Measurements from ENCODE around the gene GPC6. TPM values are rescaled to one million over a fixed set of nuclear protein-coding genes. Genes with fewer than 3 reads are reported as not detected.

GPC6 gene
- total RNA-seq, 1 experiment from 2014 or later = 0.22 TPM

DNA sequence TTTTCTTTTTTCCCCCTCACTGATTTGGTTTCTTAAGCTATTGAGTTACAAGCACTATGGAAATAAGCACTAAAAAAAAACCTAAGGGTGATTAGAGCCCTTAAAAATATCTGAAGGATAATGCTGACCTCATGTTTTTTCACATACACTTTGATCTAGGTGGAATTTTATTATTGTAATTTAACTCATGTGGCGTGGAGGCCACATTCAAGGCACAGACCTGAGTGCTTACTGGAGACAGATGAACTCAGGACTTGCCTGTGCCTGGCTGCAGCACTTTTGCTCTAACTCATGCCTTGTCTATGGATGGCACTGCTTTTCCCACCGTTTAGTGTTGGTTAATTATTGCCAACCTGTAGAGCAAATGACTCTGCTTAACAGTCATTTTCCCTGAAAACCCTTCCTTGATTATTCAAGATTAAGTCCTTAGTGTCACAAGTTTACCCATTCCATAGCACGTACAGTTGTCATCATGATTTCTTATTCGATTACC, 541.4 kb downstream of the GPC6 start:
- no peaks in the 10 kb centered on the region for H3K36me3 ChIP-seq (ENCODE audit: control insufficient read depth in 1 of 2, insufficient read depth in 2 of 2, low read length in 2 of 2)
- no peaks in the 10 kb centered on the region for H4K20me1 ChIP-seq (ENCODE audit: insufficient read depth)
- RAD21 ChIA-PET (ENCODE audit: low non-redundant PET in 1 of 2, low total read pairs in 2 of 2, uncharacterized antibody in 2 of 2, unreplicated experiment in 2 of 2) = no interaction called here
- no peaks in the 10 kb centered on the region for H3K79me2 ChIP-seq (ENCODE audit: insufficient read depth, low read length)
- no peak overlapping the region for H3K9ac ChIP-seq (ENCODE audit: low read length)
- TF ChIP-seq ELF1 (IDR thresholded peaks at IDR 0.05; ENCODE audit: borderline replicate concordance, low read depth) (no peak), YY1 (IDR thresholded peaks at IDR 0.05; ENCODE audit: extremely low read depth, insufficient replicate concordance, low read depth, low read length) (no peak), FOSL1 (IDR thresholded peaks at IDR 0.05; ENCODE audit: low read depth) (no peak), SRF (IDR thresholded peaks at IDR 0.05; ENCODE audit: low read depth) (no peak), TCF7L2 (IDR thresholded peaks at IDR 0.05; ENCODE audit: borderline replicate concordance, extremely low read depth, insufficient read depth, insufficient read length) (no peak), SIN3A (IDR thresholded peaks at IDR 0.05; ENCODE audit: low read depth) (no peak), JUND (IDR thresholded peaks at IDR 0.05) (no peak)
- TF ChIP-seq, protein P1, sequence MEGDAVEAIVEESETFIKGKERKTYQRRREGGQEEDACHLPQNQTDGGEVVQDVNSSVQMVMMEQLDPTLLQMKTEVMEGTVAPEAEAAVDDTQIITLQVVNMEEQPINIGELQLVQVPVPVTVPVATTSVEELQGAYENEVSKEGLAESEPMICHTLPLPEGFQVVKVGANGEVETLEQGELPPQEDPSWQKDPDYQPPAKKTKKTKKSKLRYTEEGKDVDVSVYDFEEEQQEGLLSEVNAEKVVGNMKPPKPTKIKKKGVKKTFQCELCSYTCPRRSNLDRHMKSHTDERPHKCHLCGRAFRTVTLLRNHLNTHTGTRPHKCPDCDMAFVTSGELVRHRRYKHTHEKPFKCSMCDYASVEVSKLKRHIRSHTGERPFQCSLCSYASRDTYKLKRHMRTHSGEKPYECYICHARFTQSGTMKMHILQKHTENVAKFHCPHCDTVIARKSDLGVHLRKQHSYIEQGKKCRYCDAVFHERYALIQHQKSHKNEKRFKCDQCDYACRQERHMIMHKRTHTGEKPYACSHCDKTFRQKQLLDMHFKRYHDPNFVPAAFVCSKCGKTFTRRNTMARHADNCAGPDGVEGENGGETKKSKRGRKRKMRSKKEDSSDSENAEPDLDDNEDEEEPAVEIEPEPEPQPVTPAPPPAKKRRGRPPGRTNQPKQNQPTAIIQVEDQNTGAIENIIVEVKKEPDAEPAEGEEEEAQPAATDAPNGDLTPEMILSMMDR (IDR thresholded peaks at IDR 0.05 in 2 of 3, conservative IDR thresholded peaks at IDR 0.05 in 1 of 3; ENCODE audit: borderline replicate concordance in 1 of 3, insufficient read depth in 1 of 3, low read depth in 2 of 3, low read length in 2 of 3) = no peak
- TF ChIP-seq, protein P2, sequence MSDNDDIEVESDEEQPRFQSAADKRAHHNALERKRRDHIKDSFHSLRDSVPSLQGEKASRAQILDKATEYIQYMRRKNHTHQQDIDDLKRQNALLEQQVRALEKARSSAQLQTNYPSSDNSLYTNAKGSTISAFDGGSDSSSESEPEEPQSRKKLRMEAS (IDR thresholded peaks at IDR 0.05) = no peak
- no peak overlapping the region for H3K4me3 ChIP-seq (replicated peaks in 1 of 2; ENCODE audit: low read depth in 1 of 2, low read length in 2 of 2)
- H3K9me2 ChIP-seq (ENCODE audit: insufficient read depth) = no peaks in the 10 kb centered on the region
- CTCF ChIA-PET = no interaction called here
- H3K9me3 ChIP-seq (ENCODE audit: control insufficient read depth in 1 of 2, insufficient read depth in 1 of 2, low read depth in 1 of 2, low read length in 2 of 2) = peaks cover 17 to 20% of the 10 kb centered on the region in 2 experiments; a peak in 2 of 4 replicates
- intact Hi-C loops (cut with micrococcal nuclease) = no loop called here
- no peak overlapping the region for H3K27ac ChIP-seq (ENCODE audit: low read depth, low read length)
- no peak overlapping the region for H2AFZ ChIP-seq (ENCODE audit: low read depth, low read length, poor library complexity, severe bottlenecking)
- H3K4me1 ChIP-seq (ENCODE audit: control insufficient read depth in 1 of 2, insufficient read depth in 2 of 2, low read length in 2 of 2) = no peaks in the 10 kb centered on the region
- POLR2A ChIA-PET = interaction anchor here (1.2 kb wide), 1 partner anchor 13 kb away, joined by 3 read pairs; no protein-coding TSS in a partner anchor
- DNase-seq (ENCODE audit: low read depth, low spot score) (no peak), ATAC-seq (no peak)
- no peaks in the 10 kb centered on the region for H3K27me3 ChIP-seq (ENCODE audit: insufficient read depth, low read length)
- H3K4me2 ChIP-seq (ENCODE audit: low read length) = no peak overlapping the region
- no TSS peak for BruUV-seq (replicated peaks)
